ENCODE data around the gene ASS1. TPM values are rescaled to one million over a fixed set of nuclear protein-coding genes. Genes with fewer than 3 reads are reported as not detected.

ASS1 gene
- total RNA-seq, 2 donors from 2014 or later, result 88.1 to 95.0 TPM

GRCh38 chr9:130482463-130482862 is 37.7 kb downstream of the ASS1 start:
- no peak for ATAC-seq
- no peak for DNase-seq

GRCh38 chr9:130483371-130483971 is 38.7 kb downstream of the ASS1 start:
- ATAC-seq (peak in 1 of 2 donors; percentile 55), DNase-seq (no peak)
- intact Hi-C loops (cut with DNase I), result no loop called here

More at GRCh38 chr9:130482463-130482862, 37.7 kb downstream of the ASS1 start:
- intact Hi-C loops (cut with DNase I), result no loop called here

- DNase-seq (no peak), ATAC-seq (no peak)
- intact Hi-C loops (cut with DNase I), result no loop called here
These were observed 39.8 kb downstream of the ASS1 start for GRCh38 chr9:130484362-130485072.

GRCh38 chr9:130486103-130486502 is 41.3 kb downstream of the ASS1 start:
- intact Hi-C loops (cut with DNase I), result no loop called here
- no peak for ATAC-seq
- no peak for DNase-seq

GRCh38 chr9:130487500-130487899 is 42.7 kb downstream of the ASS1 start:
- ATAC-seq, result no peak
- intact Hi-C loops (cut with DNase I), result no loop called here

GRCh38 chr9:130488621-130489330 is 44.0 kb downstream of the ASS1 start:
- intact Hi-C loops (cut with DNase I), result no loop called here
- no peak for DNase-seq
- no peak for ATAC-seq

More at GRCh38 chr9:130487500-130487899, 42.7 kb downstream of the ASS1 start:
- no peak for DNase-seq

- DNase-seq (no peak), ATAC-seq (no peak)
- intact Hi-C loops (cut with DNase I), result no loop called here
These were observed 46.2 kb downstream of the ASS1 start for GRCh38 chr9:130490981-130491380.

GRCh38 chr9:130491830-130492482 is 47.2 kb downstream of the ASS1 start:
- no peak for ATAC-seq
- intact Hi-C loops (cut with DNase I), result no loop called here
- DNase-seq, result no peak

- ATAC-seq (no peak), DNase-seq (no peak)
- intact Hi-C loops (cut with DNase I), result no loop called here
These were observed 48.3 kb downstream of the ASS1 start for GRCh38 chr9:130493021-130493420.

GRCh38 chr9:130493476-130493875 is 48.7 kb downstream of the ASS1 start:
- intact Hi-C loops (cut with DNase I), result no loop called here
- no peak for ATAC-seq

GRCh38 chr9:130495067-130495466 is 50.3 kb downstream of the ASS1 start:
- ATAC-seq, result no peak
- intact Hi-C loops (cut with DNase I), result no loop called here
- DNase-seq, result no peak

More at GRCh38 chr9:130493476-130493875, 48.7 kb downstream of the ASS1 start:
- no peak for DNase-seq

- DNase-seq, result no peak
- intact Hi-C loops (cut with DNase I), result no loop called here
- no peak for ATAC-seq
These were observed 52.4 kb downstream of the ASS1 start for GRCh38 chr9:130497139-130497538.

- DNase-seq (no peak), ATAC-seq (peak in 1 of 2 donors; percentile 28)
- intact Hi-C loops (cut with DNase I), result no loop called here
These were observed 53.6 kb downstream of the ASS1 start for GRCh38 chr9:130498298-130498917.

GRCh38 chr9:130498918-130499698 is 54.3 kb downstream of the ASS1 start:
- intact Hi-C loops (cut with DNase I), result no loop called here
- no peak for DNase-seq
- ATAC-seq, result peak in 1 of 2 donors; percentile 47

- DNase-seq, result no peak
- intact Hi-C loops (cut with DNase I), result no loop called here
- peak; percentile 53 to 55 for ATAC-seq
These were observed 55.1 kb downstream of the ASS1 start for GRCh38 chr9:130499804-130500263.

GRCh38 chr9:130500340-130501180 is 55.8 kb downstream of the ASS1 start:
- intact Hi-C loops (cut with DNase I), result no loop called here
- ATAC-seq (no peak), DNase-seq (no peak)

- DNase-seq (no peak), ATAC-seq (no peak)
- intact Hi-C loops (cut with DNase I), result no loop called here
These were observed 56.9 kb downstream of the ASS1 start for GRCh38 chr9:130501639-130502038.

- no peak for DNase-seq
- intact Hi-C loops (cut with DNase I), result no loop called here
- no peak for ATAC-seq
These were observed 63.5 kb downstream of the ASS1 start for GRCh38 chr9:130508218-130508617.

All from left cardiac atrium (tissue), 4 donors.